Epithelial cell of prostate (primary cell): Measurements from ENCODE around the gene GRK5.

Experiments
- DNase-seq: peaks from one replicate; pipeline ENCODE4 v3.0.0-alpha.2; 2011; ENCODE audit warnings: low read depth, low spot score
- H3K27ac ChIP-seq: fragments of 450-650 bp; 2 replicates; pipeline ENCODE4 v1.5.1; 2017; ENCODE audit warnings: mild to moderate bottlenecking

GRK5 gene

DNA sequence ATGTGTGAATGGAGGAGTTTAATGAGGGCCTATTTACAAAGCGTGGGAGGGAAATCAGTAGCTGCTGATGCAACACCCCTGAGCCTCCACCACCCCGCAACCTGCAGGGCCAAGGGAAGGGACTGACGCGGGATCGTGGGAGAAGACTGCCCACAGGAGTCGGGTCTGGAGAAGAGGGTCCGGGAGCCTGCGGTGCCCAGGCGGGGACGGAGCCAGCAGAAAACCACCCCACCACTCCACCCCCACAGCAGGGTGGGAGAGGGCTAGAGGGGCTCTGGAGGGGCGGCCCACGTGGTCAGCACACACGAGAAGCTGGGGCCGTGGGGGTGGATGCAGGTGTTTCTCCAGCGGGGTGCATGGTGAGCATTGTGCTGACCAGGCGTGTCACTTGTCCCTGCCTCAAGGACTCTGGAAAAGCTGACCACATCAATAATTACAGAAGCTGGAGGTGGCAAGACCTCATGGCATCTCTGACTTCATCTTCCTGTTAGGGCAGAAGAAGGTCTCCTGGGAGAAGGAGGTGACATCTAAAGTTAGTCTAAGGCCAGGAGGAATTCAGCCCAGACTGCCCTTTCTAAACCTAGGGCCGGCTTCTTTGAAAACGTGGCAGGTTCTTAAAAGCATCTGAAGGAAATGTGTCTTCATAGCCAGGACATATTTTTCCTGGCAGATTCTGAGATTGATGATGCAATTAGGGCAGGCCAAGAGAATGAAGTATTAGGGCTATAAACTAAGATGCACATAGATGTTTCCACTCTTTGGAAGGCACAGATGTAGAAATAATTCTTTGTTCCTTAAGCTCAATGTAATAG is 184.3 kb downstream of the GRK5 start:
- DNase-seq: no peak
- no peak overlapping the region for H3K27ac ChIP-seq

DNA sequence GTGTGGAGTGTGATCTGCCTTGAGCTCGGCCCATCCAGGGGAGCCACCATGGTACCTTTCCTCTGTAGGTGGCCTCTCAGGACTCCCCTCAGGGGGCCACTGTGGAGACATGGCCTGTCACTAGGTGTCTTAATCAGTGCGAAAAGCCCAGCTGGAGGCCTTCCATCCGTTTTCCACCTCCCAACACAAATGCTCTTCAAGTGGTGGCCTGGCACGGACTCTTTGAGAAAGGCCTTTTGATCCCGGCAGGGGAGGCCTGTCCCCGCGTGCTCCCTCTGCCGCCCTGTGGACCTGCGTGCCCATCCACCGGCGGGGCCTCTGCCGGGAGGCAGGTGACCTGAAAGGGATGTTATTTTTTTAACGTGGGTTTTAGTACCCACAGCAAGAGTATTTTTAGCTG is 185.6 kb downstream of the GRK5 start:
- H3K27ac ChIP-seq: no peak overlapping the region

DNA sequence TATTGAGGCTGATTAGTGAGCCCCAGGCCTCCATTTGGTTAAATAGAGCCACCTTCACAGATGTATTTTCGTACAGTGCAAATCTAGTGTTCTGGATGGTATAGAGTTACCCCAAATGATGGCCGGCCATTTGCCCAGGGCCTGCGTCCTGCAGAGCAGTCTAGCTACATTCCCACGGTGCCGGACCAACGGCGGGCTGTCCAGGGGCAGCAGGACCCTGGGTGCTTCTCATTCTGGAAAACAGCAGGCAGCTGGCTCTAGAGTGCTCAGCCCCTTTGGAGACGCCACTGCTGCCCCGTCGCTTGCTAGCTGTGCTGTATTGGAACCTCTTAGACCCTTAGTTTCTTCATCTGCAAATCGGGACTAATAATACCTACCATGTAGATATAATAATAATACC is 186.1 kb downstream of the GRK5 start:
- no peak for DNase-seq
- H3K27ac ChIP-seq: no peak overlapping the region

More for the DNA sequence above, 185.6 kb downstream of the GRK5 start:
- DNase-seq: no peak

DNA sequence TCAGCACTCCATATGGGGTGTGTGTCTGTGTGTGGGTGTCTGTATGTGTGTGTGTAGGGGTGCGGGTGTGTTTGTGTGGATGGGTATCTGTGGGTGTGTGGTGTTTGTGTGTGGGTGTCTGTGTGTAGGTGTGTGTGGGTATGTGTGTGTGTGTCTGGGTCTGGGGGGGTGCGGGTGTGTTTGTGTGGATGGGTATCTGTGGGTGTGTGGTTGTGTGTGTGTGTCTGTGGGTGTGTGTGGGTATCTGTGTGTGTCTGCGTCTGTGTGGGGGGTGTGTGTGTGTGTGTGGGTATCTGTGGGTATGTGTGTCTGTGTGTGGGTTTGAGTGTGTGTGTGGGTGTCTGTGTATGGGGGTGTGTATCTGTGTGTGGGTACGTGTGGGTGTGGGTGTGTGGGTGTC is 186.5 kb downstream of the GRK5 start:
- no peak overlapping the region for H3K27ac ChIP-seq
- no peak for DNase-seq

DNA sequence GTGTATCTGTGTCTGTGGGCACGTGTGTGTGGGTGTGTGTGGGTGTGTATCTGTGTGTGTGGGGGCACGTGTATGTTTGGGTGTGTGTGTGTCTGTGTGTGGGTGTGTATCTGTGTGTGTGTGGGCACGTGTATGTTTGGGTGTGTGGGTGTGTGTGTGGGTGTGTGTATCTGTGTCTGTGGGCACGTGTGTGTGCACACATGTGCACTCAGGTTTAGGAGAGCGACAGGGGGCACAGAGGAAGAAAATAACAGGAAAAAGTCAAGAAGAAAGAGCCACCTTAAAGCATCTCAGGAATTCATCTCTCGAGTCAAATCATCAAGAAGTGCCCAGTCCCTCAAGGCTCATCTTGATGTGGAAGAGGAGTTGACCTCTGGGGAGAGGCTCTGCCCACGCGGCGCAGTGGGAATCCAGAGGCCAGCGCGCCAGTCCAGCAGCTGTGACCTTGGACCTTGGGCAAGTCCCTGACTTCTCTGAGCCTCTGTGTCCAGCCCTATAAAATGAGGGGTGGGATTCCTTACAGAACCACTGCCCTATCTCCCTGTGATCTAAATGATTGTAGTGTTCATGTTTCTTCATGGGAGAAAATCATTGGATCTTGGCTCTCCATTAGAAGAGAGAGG is 187.4 kb downstream of the GRK5 start:
- DNase-seq: no peak
- no peak overlapping the region for H3K27ac ChIP-seq

DNA sequence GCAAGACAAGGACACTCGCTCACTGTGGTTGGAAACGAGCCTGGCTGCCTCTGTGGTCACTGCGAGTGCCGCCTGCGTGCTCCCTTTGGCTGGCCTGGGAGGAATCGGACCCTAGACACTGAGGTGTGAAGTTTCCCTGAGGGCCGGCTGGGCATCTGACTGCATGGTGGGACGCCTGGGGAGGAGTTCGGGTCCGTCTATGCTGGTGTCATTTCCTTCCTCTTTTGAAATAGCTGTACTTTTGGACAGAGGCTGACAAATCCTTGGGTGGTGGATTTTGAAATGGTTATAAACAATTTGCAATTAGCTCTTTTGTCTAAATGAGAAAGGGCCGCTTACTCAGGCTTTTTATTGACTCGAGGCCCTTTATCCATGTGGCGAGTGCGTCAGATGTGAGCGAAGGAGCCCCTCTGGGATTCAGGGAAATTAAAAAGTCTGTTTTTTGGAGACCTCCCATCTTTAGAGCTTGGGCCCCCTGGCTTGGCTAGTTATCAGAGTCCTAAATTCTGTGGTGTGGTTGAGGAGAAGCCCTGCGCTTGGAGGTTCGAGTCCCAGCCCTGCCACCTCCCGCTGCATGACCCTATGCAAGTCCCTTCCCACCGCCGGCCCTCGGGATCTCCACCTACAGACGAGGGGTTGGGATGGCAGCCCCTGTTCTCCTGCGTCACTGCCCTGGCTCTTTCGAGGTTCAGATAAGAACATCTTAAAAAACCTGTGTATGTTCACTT is 188.1 kb downstream of the GRK5 start:
- H3K27ac ChIP-seq: no peak overlapping the region
- no peak for DNase-seq

DNA sequence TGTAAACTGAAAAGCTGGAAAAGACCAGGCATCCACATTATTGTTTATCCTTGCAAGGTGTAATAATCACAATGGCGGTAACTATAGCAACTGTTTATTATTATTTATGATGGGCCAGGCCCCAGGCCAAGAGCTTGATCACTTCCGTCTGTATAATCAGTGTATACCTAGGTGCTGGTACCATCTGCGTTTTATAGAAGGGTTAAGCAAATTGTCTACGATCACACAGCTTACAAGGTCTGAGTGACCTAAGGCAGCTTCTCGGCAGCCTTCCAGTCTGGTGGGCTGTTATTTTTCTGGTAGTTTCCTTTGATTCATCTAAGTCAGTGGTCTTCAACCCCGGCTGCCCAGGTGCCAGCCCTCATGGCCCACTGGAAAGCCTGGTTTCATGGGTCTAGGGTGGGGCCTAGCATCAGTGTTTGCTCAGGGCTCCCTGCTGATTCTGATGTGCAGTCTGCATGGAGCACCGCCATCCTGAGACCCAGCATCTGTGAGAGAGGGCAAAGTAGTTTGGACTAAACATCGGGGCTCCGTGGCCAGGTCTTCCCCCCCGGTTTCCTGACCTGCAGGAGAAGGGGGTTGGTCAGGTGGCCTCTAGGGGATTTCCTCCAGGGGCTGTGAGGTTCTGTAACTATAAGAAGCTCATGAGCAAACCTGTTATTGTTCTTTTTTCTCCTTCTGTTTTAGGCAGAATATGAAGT is 188.8 kb downstream of the GRK5 start:
- H3K27ac ChIP-seq: no peak overlapping the region
- DNase-seq: no peak

DNA sequence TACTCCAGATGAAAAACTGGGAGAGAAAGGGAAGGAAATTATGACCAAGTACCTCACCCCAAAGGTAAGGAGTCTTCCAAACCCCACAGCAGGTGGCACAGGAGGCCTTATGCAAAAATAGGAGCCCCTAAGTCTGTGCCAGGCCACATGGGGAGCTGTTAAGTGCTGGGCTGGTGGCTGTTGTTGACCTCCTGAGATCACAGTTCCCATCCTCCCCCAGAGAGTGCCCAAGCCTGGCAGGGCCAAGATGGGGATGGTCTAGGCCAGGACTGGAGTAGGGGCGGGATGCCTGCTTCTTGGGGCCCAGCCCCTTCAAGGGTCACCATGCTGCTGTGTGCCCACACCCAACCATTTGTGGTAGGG is 189.3 kb downstream of the GRK5 start:
- H3K27ac ChIP-seq: no peak overlapping the region
- DNase-seq: no peak

DNA sequence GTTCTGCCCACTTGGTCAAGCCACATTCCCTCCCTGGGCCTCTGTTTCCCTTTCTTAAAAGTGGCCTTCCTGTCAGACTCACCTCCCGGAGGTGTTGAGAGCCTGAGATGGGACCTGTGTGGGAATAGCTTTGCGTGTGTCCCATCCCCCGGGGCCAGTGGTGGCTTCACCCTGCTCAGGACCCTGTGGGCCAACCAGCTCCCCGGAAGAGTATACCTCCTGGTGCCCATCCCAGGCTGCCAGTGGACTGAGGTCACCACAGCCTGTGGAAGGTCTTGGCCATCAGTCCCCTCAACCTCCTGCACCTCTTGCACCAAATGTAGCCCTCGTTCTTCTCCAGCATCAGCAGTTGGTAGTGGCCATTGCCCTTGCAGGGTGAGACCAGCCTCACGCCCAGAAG is 190.0 kb downstream of the GRK5 start:
- DNase-seq: no peak
- H3K27ac ChIP-seq: no peak overlapping the region

DNA sequence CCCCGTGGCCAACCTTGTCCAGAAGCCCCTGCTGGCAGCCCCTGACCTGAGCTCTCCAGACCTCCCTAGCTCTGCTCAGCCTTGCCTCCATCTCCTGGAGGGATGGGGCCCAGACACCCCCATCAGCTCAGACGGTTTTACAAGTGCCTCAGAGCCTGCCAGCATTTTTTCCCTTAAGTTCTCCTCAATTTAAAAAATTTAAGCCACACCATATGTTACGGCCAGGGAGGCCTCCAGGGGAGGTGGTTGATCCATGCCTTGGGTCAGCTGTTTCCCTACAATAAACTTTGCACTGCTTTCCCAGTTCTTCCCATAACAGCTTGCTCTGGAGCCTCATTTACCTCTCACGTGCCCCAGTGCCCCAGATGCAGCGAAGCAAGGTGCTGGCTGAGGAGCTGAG is 191.6 kb downstream of the GRK5 start:
- H3K27ac ChIP-seq: no peak overlapping the region
- no peak for DNase-seq

DNA sequence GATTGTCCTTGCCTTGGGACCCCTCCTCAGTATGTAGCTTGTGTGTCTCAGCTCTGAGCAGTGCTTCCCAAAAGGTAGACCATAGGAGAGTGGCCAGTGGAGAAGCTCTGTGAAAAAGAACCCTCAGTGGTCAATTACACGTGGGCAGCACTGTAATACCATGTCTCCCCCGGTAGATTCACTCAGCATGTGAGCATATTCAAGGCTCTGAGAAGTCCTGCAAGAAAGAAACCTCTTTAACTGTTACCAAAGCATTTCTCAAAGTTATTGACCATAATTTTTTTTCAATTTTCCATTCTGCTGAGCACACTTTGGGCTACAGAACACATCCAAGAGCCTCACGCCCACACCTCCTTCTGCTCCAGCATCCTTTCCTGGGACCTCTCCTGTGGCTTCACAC is 192.1 kb downstream of the GRK5 start:
- no peak for DNase-seq

DNA sequence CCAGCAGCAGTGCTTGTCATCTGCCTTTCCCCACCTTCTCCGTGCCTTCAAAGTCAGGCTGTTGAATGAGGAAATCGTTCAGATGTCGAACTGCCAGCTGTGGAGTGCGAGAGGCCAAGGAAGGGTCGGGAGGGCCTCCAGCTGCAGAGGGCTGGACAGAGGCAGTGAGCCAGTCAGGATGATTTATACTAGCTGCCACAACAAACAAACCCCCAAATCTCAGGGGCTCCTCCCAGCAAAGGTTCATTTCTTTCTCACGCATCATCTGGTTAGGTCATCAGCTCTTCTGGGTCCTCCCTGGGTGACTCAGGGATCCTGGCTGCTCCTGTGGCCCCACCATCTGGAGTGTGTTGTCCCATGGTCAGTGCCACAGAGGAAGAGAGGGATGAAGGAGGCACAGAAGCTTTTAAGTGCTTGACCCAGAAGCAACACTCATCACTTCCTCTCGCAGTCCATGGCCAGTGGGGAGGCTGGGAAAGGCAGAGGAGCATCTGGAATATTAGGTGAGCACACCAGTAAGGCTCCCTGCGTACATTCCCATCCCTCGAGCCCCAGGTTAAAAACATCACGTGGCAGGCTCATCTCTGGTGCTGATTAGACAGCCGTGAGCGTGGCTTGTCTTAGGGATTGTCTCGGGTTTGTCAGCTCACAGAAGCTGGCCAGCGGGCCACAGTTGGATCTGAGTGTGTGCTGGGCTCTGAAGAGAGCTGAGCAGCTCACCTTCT is 194.5 kb downstream of the GRK5 start:
- peak; percentile 40 for DNase-seq
- peak overlapping the region; percentile 42 for H3K27ac ChIP-seq

More for the DNA sequence above, 192.1 kb downstream of the GRK5 start:
- H3K27ac ChIP-seq: no peak overlapping the region

DNA sequence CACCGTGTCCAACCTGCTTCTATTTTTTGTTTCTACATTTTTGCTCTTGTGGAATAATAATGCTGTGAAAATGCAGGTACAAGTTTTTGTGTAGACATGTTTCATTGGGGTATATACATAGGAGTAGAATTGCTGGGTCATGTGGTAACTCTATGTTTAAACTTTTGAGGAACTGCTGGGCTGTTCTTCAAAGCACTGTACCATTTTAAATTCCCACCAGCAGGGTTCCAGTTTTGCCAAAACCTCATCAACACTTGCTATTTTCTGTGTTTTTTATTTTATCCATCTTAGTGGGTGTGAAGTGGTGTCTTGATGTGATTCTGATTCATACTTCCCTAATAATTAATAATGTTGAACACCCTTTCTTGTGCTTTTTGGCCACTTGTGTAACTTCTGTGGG is 196.6 kb downstream of the GRK5 start:
- H3K27ac ChIP-seq: no peak overlapping the region
- no peak for DNase-seq

DNA sequence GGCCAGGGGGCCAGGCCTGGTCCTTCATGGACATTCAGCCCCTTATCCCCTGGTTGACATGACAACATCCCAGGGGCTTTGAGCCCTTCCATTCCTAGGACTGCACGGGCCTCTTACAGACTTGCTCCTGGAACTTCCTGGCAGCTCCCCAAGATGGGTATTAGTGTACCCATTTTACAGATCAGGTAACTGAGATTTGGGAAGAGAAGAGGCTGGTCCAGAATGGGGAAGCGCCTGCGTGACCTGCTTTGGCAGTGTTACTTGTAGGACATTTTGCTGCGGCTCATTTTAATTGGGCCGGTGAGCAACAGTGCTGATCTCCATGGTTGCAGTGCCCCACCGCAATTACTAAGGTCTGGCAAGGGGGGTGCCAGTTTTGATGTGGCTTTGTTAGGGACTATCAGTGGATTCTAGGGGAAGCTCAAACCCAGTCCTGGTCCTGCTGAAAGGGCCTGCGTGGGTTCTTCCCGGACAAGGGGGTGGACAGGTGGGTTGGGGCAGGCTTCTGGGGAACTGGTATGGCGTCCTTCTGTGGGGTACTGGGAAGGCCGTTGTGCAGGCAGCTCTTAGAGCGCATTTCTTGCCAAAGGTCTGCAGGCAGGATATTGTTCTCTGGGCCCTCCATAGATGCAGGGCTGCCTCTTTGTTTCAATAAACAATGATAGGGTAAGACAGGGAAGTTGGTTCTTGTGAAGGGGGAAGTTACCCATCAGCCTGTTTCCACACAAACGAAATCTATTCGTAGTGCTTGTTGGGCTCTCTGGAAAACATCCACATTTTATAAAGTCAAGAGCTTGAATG is 197.5 kb downstream of the GRK5 start:
- H3K27ac ChIP-seq: no peak overlapping the region
- no peak for DNase-seq

DNA sequence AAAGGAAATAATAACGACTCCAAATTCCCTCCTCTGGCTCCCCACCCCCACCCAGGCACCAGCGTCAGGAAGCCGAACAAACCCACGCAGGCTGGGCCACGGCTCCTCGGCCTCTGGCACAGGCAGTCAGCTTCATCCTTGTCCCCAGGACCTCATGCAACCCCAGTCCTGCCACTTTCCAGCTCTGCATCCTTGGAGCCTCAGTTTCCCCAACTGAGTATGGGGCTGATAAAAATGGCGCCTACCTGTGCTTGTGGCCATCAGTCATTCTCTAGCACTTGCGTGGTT is 198.1 kb downstream of the GRK5 start:
- H3K27ac ChIP-seq: no peak overlapping the region
- DNase-seq: no peak

DNA sequence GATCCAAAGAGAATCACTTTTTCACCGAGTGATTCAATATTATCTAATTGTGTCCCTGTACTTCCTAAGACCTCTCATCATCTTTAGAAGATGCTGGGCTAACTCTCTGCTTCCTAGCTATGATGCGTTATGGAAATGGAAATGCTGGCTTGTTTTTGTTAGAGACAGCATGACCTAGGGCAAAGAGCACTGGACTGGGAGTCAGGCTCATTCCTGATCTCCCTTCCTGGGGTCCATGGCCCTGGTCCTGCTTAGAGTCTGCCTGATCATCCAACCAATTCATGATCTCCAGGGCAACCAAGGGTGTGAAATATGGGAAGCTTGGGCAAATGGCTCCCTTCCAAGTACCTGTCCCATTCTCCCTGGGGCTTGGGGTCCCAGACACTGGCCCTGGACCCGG is 198.8 kb downstream of the GRK5 start:
- no peak for DNase-seq
- H3K27ac ChIP-seq: no peak overlapping the region

DNA sequence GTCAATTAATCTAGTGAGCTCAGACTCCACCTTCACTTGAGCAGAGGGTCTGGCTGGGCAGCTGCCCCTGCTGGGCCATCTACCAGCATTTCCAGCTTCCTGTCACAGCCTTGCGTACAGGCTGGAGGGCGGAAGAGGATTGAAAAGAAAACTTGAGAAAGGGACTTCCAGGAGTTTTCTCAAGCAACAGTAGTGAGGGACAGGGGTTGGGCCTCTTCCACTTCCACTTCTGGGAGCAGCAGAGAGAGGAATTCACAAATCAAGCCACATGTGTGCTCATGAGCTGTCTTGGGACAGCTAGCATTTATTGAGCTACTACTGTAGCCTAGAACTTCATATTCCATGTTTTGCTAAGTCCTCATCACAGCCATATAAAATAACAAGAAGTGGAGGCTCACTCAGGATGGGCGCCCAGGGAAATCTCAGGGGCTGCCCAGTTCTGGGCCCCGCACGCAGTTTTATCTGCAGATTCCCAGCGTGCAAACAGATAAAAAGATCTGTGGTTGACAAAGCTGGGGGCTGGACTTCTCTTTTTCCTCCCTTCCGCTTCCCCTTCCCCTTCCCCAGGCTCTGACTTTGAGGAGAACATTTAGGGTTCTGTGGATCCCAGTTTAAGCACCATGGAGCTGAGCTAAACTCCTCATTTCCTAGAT is 199.4 kb downstream of the GRK5 start:
- no peak overlapping the region for H3K27ac ChIP-seq
- no peak for DNase-seq

DNA sequence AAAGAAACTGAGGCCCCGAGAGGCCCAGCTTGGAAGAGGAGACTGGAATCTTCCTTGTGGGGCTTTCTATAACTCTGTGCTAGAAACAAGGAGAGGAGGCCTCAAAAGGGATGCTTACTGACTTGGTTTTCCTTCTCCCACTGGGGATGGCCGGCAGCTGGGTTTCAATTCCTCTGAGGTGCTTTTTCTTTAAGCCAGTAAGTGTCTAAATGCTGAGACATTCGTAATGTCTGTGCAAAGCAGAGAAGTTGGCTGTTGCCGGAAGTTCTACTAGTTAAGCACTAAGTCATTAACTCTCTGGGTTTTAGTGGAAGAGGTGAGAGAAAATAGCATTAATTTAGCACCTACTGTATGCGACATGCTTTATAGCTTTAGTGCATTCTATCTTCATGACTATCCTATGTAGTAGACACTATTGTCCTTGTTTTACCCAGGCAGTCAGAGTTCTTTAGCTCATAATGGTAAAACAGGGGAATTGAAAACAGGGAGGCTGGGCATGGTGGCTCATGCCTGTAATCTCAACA is 199.9 kb downstream of the GRK5 start:
- DNase-seq: no peak
- no peak overlapping the region for H3K27ac ChIP-seq

DNA sequence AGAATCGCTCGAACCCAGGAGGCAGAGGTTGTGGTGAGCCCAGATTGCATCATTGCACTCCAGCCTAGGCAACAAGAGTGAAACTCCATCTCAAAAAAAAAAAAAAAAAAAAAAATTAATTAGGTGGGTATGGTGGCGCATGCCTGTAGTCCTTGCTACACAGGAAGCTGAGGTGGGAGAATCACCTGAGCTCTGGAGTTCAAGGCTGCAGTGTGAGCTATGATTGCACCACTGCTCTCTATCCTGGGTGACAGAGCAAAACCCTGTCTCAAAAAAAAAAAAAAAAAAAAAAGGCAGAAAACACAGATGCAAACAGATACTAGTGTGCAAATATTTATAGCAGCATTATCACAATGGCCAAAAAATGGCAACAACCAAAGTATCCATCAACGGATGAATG is 200.7 kb downstream of the GRK5 start:
- no peak for DNase-seq
- H3K27ac ChIP-seq: no peak overlapping the region
